ENCODE data around the gene SLC3A2. TPM values are rescaled to one million over a fixed set of nuclear protein-coding genes. Genes with fewer than 3 reads are reported as not detected.

SLC3A2 gene
- total RNA-seq, 1 experiment from 2014 or later, result 334 TPM

DNA sequence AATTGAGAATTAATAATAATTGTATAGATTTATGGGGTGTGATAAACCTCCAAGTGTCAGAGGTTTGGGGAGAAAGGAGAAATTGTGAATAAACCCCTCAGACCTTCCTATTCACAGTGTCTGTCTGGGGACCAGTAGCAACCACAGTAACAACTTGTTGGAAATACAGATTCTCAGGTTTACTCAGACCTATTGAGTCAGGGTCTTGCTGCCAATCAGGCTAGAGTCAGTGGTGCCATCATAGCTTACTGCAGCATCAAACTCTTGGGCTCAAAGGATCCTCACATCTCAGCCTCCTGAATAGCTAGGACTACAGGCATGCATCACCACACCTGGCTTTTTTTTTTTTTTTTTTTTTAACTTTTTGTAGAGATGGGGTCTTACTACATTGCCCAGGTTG is 17.3 kb downstream of the SLC3A2 start:
- no peaks in the 10 kb centered on the region; the same call in none of the 2 replicates for H3K27me3 Mint-ChIP-seq (ENCODE audit: low read depth)
- no peak for TF ChIP-seq IRF2 (CRISPR knock-in tag; IDR thresholded peaks at IDR 0.05; ENCODE audit: borderline replicate concordance, low read depth)
- TF ChIP-seq JAZF1 (CRISPR knock-in tag; IDR thresholded peaks at IDR 0.05), result no peak
- TF ChIP-seq SP1 (CRISPR knock-in tag; conservative IDR thresholded peaks at IDR 0.05), result no peak
- TF ChIP-seq ZBTB21 (CRISPR knock-in tag; IDR thresholded peaks at IDR 0.05; ENCODE audit: borderline replicate concordance), result no peak
- no peaks in the 10 kb centered on the region for H3K36me3 Mint-ChIP-seq
- peaks cover 15% of the 10 kb centered on the region for H3K4me1 Mint-ChIP-seq
- no peak overlapping the region for H3K27ac Mint-ChIP-seq
- POLR2A ChIA-PET, result interaction anchor here (0.6 to 1.6 kb wide), 3 partner anchors 8 to 78 kb away, joined by 3 to 4 read pairs (median 4); no protein-coding TSS in a partner anchor
- DNase-seq (ENCODE audit: low spot score) (no peak), ATAC-seq (no peak)
- H3K4me3 Mint-ChIP-seq, result no peak overlapping the region
- CTCF ChIA-PET, result interaction anchor here (0.7 to 1.8 kb wide), 3 partner anchors 11 to 1415 kb away, joined by 3 to 5 read pairs (median 3); no protein-coding TSS in a partner anchor
- H3K9me3 Mint-ChIP-seq, result no peaks in the 10 kb centered on the region

DNA sequence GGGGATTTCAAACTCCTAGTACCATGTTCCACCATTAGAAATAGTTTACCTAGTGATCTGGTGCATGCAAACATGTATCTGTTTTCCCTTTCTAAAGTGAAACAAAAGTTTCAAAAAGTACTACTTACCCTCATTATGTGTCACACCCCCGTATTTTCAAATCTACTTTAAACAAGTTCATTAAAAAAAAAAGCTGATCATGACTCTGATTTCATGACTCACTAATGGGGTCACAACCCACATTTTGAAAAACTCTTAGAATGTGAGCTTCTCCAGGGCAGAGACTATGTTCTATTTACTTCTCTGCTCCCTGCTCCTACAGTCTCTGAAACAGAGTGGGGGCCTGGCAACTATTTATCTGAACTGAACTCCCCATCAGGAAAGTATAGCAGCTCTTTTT is 22.2 kb downstream of the SLC3A2 start:
- POLR2A ChIA-PET, result no interaction called here
- ATAC-seq (no peak), DNase-seq (ENCODE audit: low spot score) (no peak)
- H3K4me3 Mint-ChIP-seq, result no peak overlapping the region
- TF ChIP-seq, protein P1, sequence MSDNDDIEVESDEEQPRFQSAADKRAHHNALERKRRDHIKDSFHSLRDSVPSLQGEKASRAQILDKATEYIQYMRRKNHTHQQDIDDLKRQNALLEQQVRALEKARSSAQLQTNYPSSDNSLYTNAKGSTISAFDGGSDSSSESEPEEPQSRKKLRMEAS (CRISPR knock-in tag; IDR thresholded peaks at IDR 0.05), result no peak
- TF ChIP-seq JUN (CRISPR knock-in tag; IDR thresholded peaks at IDR 0.05) (no peak), OVOL2 (CRISPR knock-in tag; IDR thresholded peaks at IDR 0.05; ENCODE audit: borderline replicate concordance) (no peak)
- H3K36me3 Mint-ChIP-seq, result 0 out of 2 replicates have a peak, but pooled peaks cover 2% of the 10 kb centered on the region
- CTCF ChIA-PET, result interaction anchor here (0.6 to 11.0 kb wide), 3 partner anchors 74 to 760 kb away, joined by 3 to 535 read pairs (median 302); no protein-coding TSS in a partner anchor
- H3K27me3 Mint-ChIP-seq (ENCODE audit: low read depth), result peaks cover 9% of the 10 kb centered on the region
- H3K4me1 Mint-ChIP-seq, result peaks cover 14% of the 10 kb centered on the region
- H3K9me3 Mint-ChIP-seq, result peaks cover 6% of the 10 kb centered on the region
- H3K27ac Mint-ChIP-seq, result no peak overlapping the region

DNA sequence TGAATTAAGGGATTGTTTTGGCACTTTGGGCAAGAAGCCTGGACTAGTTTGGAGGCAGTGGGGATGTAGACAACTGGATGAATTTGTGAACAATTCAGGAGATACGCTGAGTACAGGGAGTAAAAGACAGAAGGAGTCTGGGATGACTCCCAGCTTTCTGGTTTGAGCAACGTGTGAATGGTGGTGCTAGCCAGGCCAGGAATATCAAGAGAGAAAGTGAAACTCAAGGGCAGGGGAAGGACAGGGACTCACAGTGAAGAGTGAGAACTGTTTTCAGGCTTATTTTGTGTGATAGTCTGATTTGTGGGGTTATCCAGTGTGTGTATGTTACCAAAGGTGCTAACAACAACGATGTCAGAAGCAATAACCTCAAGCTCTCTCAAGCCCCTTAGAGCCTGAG is 24.6 kb downstream of the SLC3A2 start:
- DNase-seq (ENCODE audit: low spot score) (no peak), ATAC-seq (no peak)
- Mint-ChIP-seq H3K36me3 (0 out of 2 replicates have a peak, but pooled peaks cover 3% of the 10 kb centered on the region), H3K4me1 (peaks cover 28% of the 10 kb centered on the region), H3K9me3 (peaks cover 8% of the 10 kb centered on the region), H3K27ac (no peak overlapping the region), H3K27me3 (ENCODE audit: low read depth) (peaks cover 10% of the 10 kb centered on the region), H3K4me3 (no peak overlapping the region)
- ChIA-PET CTCF (interaction anchor here (0.6 to 11.0 kb wide), 49 partner anchors 8 to 1396 kb away, joined by 3 to 535 read pairs (median 6); partner anchors contain the start of genes CHRM1, PLAAT5, SLC22A25 and SLC22A6), POLR2A (interaction anchor here (1.3 to 1.9 kb wide), 4 partner anchors 15 to 115 kb away, joined by 4 to 6 read pairs (median 4); no protein-coding TSS in a partner anchor)
- TF ChIP-seq ZNF219 (CRISPR knock-in tag; IDR thresholded peaks at IDR 0.05; ENCODE audit: borderline replicate concordance) (no peak), CREM (CRISPR knock-in tag; IDR thresholded peaks at IDR 0.05) (no peak), ZNF423 (CRISPR knock-in tag; IDR thresholded peaks at IDR 0.05) (no peak), RORB (CRISPR knock-in tag; IDR thresholded peaks at IDR 0.05) (no peak), JUN (CRISPR knock-in tag; IDR thresholded peaks at IDR 0.05) (no peak), MXD4 (CRISPR knock-in tag; IDR thresholded peaks at IDR 0.05; ENCODE audit: borderline replicate concordance) (no peak), ZNF416 (CRISPR knock-in tag; IDR thresholded peaks at IDR 0.05) (no peak), SP1 (CRISPR knock-in tag; conservative IDR thresholded peaks at IDR 0.05) (no peak), ZNF317 (CRISPR knock-in tag; IDR thresholded peaks at IDR 0.05; ENCODE audit: borderline replicate concordance, low read depth) (no peak)
- TF ChIP-seq, protein P2, sequence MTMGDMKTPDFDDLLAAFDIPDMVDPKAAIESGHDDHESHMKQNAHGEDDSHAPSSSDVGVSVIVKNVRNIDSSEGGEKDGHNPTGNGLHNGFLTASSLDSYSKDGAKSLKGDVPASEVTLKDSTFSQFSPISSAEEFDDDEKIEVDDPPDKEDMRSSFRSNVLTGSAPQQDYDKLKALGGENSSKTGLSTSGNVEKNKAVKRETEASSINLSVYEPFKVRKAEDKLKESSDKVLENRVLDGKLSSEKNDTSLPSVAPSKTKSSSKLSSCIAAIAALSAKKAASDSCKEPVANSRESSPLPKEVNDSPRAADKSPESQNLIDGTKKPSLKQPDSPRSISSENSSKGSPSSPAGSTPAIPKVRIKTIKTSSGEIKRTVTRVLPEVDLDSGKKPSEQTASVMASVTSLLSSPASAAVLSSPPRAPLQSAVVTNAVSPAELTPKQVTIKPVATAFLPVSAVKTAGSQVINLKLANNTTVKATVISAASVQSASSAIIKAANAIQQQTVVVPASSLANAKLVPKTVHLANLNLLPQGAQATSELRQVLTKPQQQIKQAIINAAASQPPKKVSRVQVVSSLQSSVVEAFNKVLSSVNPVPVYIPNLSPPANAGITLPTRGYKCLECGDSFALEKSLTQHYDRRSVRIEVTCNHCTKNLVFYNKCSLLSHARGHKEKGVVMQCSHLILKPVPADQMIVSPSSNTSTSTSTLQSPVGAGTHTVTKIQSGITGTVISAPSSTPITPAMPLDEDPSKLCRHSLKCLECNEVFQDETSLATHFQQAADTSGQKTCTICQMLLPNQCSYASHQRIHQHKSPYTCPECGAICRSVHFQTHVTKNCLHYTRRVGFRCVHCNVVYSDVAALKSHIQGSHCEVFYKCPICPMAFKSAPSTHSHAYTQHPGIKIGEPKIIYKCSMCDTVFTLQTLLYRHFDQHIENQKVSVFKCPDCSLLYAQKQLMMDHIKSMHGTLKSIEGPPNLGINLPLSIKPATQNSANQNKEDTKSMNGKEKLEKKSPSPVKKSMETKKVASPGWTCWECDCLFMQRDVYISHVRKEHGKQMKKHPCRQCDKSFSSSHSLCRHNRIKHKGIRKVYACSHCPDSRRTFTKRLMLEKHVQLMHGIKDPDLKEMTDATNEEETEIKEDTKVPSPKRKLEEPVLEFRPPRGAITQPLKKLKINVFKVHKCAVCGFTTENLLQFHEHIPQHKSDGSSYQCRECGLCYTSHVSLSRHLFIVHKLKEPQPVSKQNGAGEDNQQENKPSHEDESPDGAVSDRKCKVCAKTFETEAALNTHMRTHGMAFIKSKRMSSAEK (CRISPR knock-in tag; IDR thresholded peaks at IDR 0.05; ENCODE audit: borderline replicate concordance), result no peak
- TF ChIP-seq, protein P3, sequence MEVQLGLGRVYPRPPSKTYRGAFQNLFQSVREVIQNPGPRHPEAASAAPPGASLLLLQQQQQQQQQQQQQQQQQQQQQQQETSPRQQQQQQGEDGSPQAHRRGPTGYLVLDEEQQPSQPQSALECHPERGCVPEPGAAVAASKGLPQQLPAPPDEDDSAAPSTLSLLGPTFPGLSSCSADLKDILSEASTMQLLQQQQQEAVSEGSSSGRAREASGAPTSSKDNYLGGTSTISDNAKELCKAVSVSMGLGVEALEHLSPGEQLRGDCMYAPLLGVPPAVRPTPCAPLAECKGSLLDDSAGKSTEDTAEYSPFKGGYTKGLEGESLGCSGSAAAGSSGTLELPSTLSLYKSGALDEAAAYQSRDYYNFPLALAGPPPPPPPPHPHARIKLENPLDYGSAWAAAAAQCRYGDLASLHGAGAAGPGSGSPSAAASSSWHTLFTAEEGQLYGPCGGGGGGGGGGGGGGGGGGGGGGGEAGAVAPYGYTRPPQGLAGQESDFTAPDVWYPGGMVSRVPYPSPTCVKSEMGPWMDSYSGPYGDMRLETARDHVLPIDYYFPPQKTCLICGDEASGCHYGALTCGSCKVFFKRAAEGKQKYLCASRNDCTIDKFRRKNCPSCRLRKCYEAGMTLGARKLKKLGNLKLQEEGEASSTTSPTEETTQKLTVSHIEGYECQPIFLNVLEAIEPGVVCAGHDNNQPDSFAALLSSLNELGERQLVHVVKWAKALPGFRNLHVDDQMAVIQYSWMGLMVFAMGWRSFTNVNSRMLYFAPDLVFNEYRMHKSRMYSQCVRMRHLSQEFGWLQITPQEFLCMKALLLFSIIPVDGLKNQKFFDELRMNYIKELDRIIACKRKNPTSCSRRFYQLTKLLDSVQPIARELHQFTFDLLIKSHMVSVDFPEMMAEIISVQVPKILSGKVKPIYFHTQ (CRISPR knock-in tag; IDR thresholded peaks at IDR 0.05), result no peak
- TF ChIP-seq, protein P4, sequence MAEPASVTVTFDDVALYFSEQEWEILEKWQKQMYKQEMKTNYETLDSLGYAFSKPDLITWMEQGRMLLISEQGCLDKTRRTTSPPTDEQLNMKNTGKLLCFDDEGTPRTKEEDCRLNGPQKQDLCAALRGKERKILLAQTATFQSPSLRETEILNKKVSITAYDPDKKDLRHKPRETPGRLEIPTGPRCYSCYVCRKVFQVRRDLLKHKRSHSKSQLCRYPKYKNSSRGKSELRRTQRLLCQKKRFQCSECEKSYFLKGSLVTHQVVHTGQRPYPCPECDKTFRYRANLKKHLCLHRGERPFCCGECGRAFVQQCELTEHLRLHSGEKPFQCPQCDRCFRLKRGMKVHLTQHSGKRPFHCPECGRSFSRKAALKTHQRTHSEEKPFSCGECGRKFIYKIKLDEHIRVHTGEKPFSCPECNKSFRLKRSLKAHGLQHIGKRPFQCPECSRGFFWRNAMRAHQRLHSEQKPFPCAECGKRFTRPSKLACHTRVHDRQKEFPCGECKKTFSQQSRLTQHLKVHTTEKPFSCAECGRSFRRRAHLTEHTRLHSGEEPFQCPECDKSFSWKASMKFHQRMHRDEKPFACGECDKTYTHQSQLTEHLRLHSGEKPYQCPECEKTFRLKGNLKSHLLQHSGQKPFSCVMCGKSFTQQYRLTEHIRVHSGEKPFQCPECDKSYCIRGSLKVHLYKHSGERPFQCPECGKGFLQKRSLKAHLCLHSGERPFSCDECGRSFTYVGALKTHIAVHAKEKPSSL (CRISPR knock-in tag; conservative IDR thresholded peaks at IDR 0.05), result no peak
- TF ChIP-seq, protein P5, sequence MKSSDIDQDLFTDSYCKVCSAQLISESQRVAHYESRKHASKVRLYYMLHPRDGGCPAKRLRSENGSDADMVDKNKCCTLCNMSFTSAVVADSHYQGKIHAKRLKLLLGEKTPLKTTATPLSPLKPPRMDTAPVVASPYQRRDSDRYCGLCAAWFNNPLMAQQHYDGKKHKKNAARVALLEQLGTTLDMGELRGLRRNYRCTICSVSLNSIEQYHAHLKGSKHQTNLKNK (CRISPR knock-in tag; IDR thresholded peaks at IDR 0.05), result no peak
